ENCODE data around the gene DAB2IP. TPM values are rescaled to one million over a fixed set of nuclear protein-coding genes. Genes with fewer than 3 reads are reported as not detected.
"Not testable (repeated sequence)": the region's sequence is repeated elsewhere in the genome, so short reads cannot be mapped to it uniquely, and the experiment has no call there.

The DAB2IP gene
- polyA plus RNA-seq, 1 donor from 2014 or later: not detected

DNA sequence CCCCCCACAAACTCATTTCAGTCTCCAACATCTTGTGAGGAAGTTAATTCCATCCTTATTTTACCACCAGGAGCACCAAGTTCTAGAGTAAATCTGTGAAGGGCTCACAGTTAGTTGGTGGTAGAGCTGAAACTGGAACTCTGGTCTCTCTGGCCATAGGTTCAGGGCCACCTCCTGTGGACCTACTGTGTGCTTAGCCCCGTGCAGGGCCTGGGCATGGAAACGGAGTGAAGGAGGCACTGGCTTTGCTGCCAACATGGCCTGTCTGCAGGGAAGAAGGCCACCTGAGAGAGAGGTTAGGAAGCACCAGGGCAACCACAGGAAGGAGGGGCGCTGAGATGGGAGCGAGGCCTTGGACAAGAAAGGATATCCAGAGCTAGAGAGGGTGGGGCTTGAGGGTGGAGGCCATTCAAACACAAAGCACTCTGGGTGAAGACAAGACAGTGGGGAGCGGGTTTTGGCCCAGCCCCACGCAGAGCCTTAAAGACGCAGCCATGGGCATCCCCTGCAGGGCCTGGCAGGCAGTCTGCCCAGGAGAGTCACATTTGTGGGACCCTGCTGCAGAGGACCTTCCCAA is 16.0 kb upstream of the DAB2IP start:
- Mint-ChIP-seq H3K9me3 (no peaks in the 10 kb centered on the region), H3K27ac (peak overlapping the region in 1 of 3 donors; percentile 76), H3K4me3 (no peak overlapping the region), H3K27me3 (peaks cover 2% of the 10 kb centered on the region), H3K4me1 (peaks cover 0 to 5% (median 4%) of the 10 kb centered on the region in 3 donors), H3K36me3 (peaks cover 1% of the 10 kb centered on the region)

DNA sequence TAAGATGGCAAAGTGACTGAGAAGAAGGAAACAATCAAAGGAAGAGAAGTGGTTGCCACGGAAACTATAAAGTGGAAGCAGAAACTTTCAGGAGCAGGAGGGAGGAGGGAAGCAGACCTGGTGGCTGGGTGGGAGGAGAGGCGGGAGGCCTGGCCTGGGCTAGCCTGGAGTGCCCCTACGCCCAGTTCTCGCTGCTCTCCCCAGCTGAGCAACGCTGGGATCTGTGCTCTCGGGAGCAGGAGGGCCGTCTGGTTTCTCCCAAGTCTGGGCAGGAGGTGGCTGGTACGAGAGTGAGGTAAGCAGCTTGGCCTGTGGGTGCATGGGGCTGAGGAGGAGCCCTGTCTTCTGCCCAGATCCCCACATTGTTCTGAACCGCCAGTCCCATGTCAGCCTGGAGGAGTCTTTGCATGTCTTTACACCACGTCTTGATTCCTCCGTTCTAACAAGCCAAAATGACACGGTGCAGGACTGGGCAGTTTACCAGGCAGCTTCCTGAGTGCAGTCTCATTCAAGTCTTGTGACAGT is 15.0 kb upstream of the DAB2IP start:
- Mint-ChIP-seq H3K27ac (peak overlapping the region in 1 of 3 donors; percentile 36), H3K4me1 (peaks cover 0 to 5% (median 4%) of the 10 kb centered on the region in 3 donors), H3K9me3 (no peaks in the 10 kb centered on the region), H3K4me3 (no peak overlapping the region), H3K27me3 (peaks cover 2% of the 10 kb centered on the region), H3K36me3 (peaks cover 1% of the 10 kb centered on the region)

DNA sequence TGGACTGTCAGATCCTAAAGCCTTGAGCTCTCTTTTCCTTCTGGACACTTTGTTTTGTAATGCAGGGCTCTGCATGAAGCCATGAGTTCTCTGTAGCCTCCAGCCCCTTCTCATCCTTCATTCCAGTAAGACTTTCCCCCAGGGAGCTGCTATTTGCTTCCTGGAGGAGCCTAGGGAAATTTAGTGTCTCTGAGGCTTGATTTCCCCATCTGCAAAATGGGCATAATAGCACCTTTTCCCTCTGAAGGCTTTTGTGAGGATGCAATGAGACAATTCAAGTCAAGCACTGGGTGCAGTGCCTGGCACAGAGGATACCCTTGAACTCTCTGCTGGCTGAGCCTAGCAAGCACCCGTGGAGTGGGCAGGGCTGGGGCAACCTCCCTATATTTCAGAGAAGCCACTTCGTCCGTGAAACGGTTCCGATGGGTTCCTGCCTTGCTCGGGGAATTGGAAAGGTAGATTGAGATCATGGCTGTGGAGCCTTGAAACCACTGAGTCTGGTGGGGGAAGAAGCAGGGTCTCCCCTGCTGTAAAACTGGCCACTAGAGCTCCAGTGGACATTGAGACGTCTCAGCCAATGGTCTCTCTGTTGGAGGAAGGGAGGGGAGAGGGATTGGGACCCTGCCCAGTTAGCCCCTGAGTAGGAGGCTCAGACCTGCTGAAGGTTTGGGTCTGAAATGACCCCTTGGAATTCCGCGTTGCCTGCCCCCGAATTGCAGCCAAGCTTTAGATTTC is 14.3 kb upstream of the DAB2IP start:
- Mint-ChIP-seq H3K27me3 (peaks cover 2% of the 10 kb centered on the region), H3K27ac (no peak overlapping the region), H3K4me1 (peaks cover 0 to 5% (median 4%) of the 10 kb centered on the region in 3 donors), H3K4me3 (no peak overlapping the region), H3K36me3 (peaks cover 1% of the 10 kb centered on the region), H3K9me3 (no peaks in the 10 kb centered on the region)

DNA sequence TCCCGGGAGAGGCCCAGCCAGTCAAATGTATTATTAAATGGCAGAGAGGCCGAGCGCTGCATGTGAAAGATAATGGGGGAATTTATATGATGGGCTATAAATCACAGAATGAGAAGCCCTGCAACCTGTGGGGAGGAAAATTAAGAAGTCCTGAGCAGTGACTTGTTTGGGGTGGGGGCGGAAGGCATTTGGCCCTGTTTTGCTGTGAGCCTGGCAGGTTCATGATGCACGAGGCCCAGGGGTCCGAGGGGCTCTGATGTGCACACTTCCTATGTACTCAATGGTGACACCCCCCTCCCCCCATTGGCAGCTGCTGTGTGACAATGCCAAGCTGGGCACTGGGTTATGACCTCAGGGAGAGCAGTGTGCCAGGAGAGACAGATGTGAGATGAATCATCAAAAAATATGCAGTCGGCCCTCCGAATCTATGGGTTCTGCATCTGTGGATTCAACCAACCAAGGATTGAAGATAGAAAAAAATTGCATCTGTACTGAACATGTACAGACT is 13.7 kb upstream of the DAB2IP start:
- Mint-ChIP-seq H3K27me3 (peaks cover 2% of the 10 kb centered on the region), H3K4me1 (peaks cover 0 to 5% (median 4%) of the 10 kb centered on the region in 3 donors), H3K36me3 (no peaks in the 10 kb centered on the region), H3K27ac (no peak overlapping the region), H3K9me3 (no peaks in the 10 kb centered on the region), H3K4me3 (no peak overlapping the region)

DNA sequence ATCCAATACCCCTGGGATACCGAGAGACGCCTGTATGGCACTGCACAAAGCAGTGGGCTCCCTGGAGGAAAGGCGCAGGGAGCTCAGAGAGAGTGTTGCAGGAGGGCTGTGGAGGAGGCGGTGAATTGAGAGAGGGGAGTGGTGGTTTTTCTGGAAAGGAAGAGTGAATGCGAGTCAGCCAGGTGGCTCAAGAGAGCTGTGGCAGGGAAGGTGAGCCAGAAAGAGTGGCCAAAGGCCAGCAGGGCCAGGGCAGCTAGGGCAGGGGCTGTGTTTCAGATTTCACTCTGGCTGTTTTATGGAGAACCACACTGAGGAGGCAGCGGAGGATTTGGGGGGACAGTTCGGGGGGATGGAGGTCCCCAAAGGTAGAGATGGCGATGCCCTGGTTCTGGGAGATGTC is 13.0 kb upstream of the DAB2IP start:
- no peaks in the 10 kb centered on the region for H3K36me3 Mint-ChIP-seq
- H3K4me3 Mint-ChIP-seq: no peak overlapping the region

DNA sequence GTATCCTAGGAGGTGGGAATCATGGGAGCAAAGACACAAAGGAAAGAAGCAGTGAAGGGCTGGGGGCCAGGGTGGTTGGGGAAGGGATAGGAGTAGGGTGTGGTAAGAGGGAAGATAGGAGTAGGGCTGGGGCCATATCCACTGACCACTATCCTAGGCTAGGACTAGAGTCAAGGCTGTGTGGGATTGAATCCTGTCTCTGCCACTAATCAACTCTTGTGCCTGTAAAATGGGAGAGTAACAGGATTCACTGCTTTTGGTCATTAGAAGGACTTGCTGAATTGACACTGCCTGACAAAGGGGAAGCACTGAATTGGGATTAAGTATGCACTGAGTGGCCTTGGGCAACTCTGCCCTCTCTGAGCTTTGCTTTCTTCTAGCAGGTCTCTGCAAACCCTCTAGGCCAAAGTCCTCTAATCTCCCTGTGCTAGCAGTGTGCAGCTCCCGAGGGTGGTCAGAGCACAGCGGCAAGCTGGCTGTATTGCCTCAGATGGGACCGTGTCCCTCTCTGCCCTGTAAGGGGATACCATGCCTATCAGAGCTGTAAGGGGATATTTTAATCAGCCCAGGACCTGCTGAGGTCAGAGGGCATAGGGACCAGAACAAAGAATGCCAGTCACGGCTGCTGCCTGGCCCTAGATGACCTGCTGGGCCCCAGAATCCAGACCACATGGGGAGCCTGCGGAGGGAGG is 12.4 kb upstream of the DAB2IP start:
- Mint-ChIP-seq H3K36me3 (no peaks in the 10 kb centered on the region), H3K27ac (no peak overlapping the region), H3K9me3 (no peaks in the 10 kb centered on the region), H3K4me3 (no peak overlapping the region), H3K4me1 (peaks cover 0 to 6% (median 4%) of the 10 kb centered on the region in 3 donors), H3K27me3 (peaks cover 6% of the 10 kb centered on the region)

More for the DNA sequence above, 13.0 kb upstream of the DAB2IP start:
- H3K9me3 Mint-ChIP-seq: no peaks in the 10 kb centered on the region
- H3K4me1 Mint-ChIP-seq: peaks cover 0 to 5% (median 4%) of the 10 kb centered on the region in 3 donors
- H3K27me3 Mint-ChIP-seq: peaks cover 4% of the 10 kb centered on the region
- H3K27ac Mint-ChIP-seq: no peak overlapping the region

DNA sequence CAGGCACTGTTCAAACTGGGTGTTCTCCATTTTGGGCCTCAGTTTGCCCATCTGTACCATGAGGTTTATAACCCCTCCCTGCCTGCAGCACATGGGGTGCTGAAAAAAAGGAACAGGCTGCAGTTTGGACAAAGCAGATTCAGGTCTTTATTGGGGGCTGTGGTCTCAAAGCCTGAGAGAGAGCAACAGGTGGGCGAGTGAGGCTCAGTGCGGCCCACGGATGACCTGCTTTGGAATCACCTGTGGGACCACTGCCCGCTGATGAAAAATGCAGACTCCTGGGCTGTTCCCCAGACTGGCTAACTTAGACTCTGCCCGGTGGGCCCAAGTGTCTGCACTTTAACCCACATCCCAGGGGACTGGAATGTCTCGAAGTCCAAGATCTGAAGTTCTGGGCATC is 11.8 kb upstream of the DAB2IP start:
- Mint-ChIP-seq H3K36me3 (no peaks in the 10 kb centered on the region), H3K4me1 (peaks cover 0 to 7% (median 0%) of the 10 kb centered on the region in 3 donors), H3K27me3 (peaks cover 6% of the 10 kb centered on the region), H3K4me3 (no peak overlapping the region), H3K27ac (no peak overlapping the region), H3K9me3 (no peaks in the 10 kb centered on the region)

DNA sequence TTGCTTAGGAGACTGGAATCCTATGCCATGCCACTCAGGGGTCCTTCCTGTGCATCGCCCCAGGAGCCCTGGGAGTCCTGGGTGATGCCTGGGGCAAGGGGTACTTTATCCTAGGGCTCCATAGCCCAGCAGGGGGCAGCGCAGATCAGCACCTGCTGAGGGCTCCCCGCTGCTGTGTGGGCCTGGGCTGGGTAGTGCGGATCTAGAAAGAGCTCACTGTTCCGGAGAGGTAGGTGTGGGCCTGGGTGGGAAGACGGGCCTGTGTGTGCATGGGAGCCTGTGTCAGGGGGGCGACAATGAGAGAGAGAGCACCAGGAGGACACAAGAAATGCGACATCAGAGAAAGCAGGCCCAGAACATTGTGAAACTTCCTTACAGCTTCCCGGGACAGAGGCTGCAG is 11.4 kb upstream of the DAB2IP start:
- Mint-ChIP-seq H3K4me1 (peaks cover 0 to 2% (median 0%) of the 10 kb centered on the region in 3 donors), H3K36me3 (no peaks in the 10 kb centered on the region), H3K9me3 (no peaks in the 10 kb centered on the region), H3K27me3 (peaks cover 6% of the 10 kb centered on the region), H3K4me3 (no peak overlapping the region), H3K27ac (no peak overlapping the region)

DNA sequence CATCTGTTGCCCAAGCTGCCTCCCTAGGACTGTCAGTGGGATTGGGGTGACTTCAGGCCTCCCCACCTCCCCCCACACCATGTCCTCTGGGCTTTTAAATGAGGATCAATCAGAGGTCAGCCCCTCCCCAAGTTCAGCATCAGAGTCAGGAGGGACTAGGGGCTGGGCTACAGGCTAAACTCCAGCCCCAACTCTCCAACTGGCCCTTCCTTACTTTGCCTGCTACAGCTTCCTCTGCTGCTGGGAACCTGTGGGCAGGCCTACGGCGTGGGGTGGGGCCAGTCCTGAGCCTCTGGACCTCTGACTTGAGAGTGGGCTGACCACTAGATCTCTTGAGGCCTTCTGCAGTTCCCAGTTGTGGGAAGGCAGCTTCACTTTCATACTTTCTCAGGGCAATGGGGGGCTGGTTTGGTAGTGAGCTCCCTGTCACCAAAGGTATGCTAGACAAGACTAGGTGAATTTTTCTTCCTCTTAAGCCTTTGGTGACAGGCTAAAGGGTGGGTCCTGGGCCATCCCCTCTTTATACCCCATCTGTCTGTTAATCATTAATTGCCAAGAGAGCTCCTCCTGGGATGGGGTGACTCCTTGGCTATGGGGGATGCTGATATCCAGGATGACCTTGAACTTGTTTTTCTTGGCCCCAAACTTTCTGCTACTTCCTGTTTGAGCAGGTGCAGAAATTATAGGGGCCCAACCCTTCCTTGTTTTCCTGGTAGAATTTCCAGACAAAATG is 10.8 kb upstream of the DAB2IP start:
- H3K4me1 Mint-ChIP-seq: peaks cover 0 to 2% (median under 1%) of the 10 kb centered on the region in 3 donors
- no peak overlapping the region for H3K27ac Mint-ChIP-seq
- H3K36me3 Mint-ChIP-seq: no peaks in the 10 kb centered on the region
- peaks cover 6% of the 10 kb centered on the region for H3K27me3 Mint-ChIP-seq
- H3K4me3 Mint-ChIP-seq: no peak overlapping the region
- no peaks in the 10 kb centered on the region for H3K9me3 Mint-ChIP-seq

DNA sequence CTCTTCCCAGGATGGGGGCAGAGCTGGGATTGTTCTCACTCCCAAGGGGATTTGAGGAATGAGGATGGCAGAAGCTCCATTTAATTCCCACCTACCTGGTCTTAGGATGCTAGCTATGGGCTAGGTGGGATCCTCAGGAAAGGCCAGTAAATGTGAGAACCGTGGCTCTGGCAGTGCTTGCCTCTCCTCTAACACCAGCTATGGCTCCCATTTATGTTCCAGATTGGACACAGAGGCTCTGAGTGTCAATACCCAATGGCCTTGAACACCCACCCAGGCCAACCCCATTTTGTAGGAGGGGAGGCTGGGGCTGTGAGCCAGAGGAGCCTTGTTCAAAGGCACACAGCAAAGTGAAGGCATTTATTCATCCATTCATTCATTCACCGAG is 10.2 kb upstream of the DAB2IP start:
- no peak overlapping the region for H3K4me3 Mint-ChIP-seq
- peaks cover 10% of the 10 kb centered on the region for H3K27me3 Mint-ChIP-seq
- no peak overlapping the region for H3K27ac Mint-ChIP-seq
- H3K9me3 Mint-ChIP-seq: no peaks in the 10 kb centered on the region
- no peaks in the 10 kb centered on the region for H3K36me3 Mint-ChIP-seq
- H3K4me1 Mint-ChIP-seq: peaks cover 0 to 5% (median 4%) of the 10 kb centered on the region in 3 donors

DNA sequence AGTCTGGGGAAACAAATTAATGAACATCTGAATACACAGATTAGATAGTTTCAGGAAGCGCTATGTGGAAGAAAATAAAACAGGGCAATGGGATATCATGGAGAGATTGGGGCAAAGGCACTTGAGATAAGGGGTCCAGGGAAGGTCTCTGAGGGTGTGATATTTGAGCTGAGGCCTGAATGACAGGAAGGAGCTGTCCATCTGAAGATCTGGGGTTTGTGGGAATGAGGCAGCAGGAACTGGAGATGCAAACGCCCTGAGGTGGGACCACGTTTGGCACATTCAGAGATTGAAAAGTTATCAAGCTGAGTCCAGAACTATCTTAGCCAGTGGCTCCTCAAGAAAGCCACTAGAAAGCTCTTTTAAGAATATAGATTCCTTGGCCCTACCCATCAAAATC is 8.7 kb upstream of the DAB2IP start:
- H3K4me1 Mint-ChIP-seq: peaks cover 5 to 8% (median 5%) of the 10 kb centered on the region in 3 donors
- no peak overlapping the region for H3K4me3 Mint-ChIP-seq
- no peak overlapping the region for H3K27ac Mint-ChIP-seq
- no peaks in the 10 kb centered on the region for H3K36me3 Mint-ChIP-seq
- peaks cover 10% of the 10 kb centered on the region for H3K27me3 Mint-ChIP-seq
- H3K9me3 Mint-ChIP-seq: no peaks in the 10 kb centered on the region

DNA sequence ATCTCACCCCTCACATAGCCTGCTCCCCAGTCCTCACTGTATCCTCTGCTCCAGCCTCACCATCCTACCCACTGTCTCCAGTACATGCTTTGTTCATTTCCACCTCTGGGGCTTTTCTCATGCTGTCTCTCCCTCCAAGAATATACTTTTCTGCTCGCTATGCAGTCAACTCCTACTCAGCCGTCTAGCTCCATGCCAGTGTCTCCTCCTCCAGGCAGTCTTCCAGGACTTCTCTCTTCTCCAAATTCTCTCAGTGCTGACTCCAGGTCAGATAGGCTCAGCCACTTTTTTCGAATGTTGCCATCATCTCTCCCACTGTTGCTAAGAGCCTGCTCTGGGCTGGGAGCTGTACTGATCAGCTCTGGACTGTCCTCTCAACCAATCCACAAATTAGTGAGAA is 8.0 kb upstream of the DAB2IP start:
- Mint-ChIP-seq H3K36me3 (no peaks in the 10 kb centered on the region), H3K4me3 (no peak overlapping the region), H3K4me1 (peaks cover 5 to 8% (median 5%) of the 10 kb centered on the region in 3 donors)

DNA sequence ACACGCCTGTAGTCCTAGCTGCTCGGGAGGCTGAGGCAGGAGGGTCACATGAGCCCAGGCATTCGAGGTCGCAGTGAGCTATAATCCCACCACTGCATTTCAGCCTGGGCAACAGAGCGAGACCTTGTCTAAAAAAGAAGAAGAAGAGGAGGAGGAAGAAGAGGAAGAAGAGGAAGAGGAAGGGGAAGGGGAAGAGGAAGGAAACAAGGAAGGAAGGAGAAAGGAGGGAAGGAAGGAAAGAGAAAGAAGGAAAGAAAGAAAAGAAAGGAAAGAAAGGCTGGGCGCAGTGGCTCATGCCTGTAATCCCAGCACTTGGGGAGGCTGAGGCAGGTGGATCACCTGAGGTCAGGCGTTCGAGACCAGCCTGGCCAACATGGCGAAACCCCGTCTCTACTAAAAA is 7.4 kb upstream of the DAB2IP start:
- H3K4me3 Mint-ChIP-seq: peak overlapping the region in 1 of 4 donors; percentile 65
- H3K4me1 Mint-ChIP-seq, H3K9me3 Mint-ChIP-seq, H3K36me3 Mint-ChIP-seq, H3K27ac Mint-ChIP-seq: not testable (repeated sequence)
- peaks cover 13% of the 10 kb centered on the region for H3K27me3 Mint-ChIP-seq

More for the DNA sequence above, 8.0 kb upstream of the DAB2IP start:
- Mint-ChIP-seq H3K27ac (peak overlapping the region in 2 of 3 donors; percentile 50 to 85), H3K27me3 (peaks cover 12% of the 10 kb centered on the region), H3K9me3 (no peaks in the 10 kb centered on the region)

DNA sequence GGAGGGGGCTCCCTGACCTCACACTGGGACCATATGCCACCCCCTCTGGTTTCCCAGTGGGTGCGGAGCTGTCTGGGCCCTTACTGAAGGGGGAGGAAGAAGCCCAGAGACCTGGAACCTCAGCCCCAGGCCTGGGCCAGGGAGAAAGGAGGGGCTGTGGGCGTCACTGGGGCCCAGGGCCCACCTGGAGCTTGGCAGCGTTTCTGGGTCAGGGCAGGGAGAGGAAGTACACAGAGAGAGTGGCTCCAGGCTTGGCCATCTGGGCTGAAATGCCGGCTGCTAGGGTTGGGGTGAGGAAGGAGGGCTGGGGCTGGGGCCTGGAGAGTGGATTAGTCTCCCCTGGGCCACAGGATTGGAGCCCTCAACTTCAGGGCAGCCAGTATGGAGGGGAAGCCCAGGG is 6.4 kb upstream of the DAB2IP start:
- Mint-ChIP-seq H3K4me3 (peak overlapping the region in 1 of 4 donors; percentile 49), H3K9me3 (no peaks in the 10 kb centered on the region), H3K36me3 (no peaks in the 10 kb centered on the region), H3K27ac (no peak overlapping the region), H3K4me1 (peaks cover 5 to 9% (median 8%) of the 10 kb centered on the region in 3 donors), H3K27me3 (peaks cover 18% of the 10 kb centered on the region)

Data from IgD-negative memory B cell (primary cell).